Thyroid gland (tissue), 4 donors: Measurements from ENCODE around the gene PIP4K2B.

Experiments used
- POLR2A ChIP-seq, 2 donors: fragments of 450-650 bp; IDR thresholded peaks; one replicate each; pipeline ENCODE4 v1.6.1; 2017; ENCODE audit warnings: antibody characterized with exemption in 2 of 2, mild to moderate bottlenecking in 2 of 2, moderate library complexity in 1 of 2
- TF ChIP-seq, protein P1 (sequence below), 6 experiments: fragments of 200-600 bp in 3 of 6; fragments of 450-650 bp in 3 of 6; sonication (generic) in 3 of 6; IDR thresholded peaks; one replicate each; pipeline ENCODE4 v1.5.1; 2016 to 2019; ENCODE audit warnings: antibody characterized with exemption in 6 of 6, mild to moderate bottlenecking in 2 of 6, inconsistent platforms in 1 of 6, moderate library complexity in 1 of 6

DNA sequence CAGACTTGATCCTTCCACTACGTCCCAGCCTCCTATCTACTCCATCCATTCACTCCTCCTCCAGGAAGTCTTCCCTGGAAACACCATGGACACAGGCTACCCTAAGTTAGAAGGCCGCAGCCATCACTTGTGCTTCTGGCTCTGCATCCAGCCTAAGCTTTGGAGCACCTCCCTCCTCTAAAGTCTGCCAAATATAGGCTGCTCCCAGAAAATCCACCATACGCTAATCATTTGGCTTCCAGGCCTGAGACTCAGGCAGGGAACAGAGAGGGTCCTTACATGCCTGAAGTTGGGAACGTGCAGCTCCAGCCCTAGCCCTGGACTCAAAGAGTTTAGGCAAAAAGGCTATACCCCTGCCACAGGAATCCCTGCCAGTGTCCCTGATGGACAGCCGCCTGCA is 57.9 kb downstream of the PIP4K2B start:
- TF ChIP-seq, protein P1, sequence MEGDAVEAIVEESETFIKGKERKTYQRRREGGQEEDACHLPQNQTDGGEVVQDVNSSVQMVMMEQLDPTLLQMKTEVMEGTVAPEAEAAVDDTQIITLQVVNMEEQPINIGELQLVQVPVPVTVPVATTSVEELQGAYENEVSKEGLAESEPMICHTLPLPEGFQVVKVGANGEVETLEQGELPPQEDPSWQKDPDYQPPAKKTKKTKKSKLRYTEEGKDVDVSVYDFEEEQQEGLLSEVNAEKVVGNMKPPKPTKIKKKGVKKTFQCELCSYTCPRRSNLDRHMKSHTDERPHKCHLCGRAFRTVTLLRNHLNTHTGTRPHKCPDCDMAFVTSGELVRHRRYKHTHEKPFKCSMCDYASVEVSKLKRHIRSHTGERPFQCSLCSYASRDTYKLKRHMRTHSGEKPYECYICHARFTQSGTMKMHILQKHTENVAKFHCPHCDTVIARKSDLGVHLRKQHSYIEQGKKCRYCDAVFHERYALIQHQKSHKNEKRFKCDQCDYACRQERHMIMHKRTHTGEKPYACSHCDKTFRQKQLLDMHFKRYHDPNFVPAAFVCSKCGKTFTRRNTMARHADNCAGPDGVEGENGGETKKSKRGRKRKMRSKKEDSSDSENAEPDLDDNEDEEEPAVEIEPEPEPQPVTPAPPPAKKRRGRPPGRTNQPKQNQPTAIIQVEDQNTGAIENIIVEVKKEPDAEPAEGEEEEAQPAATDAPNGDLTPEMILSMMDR (IDR thresholded peaks at IDR 0.05): no peak
- TF ChIP-seq POLR2A (IDR thresholded peaks at IDR 0.05): no peak
